Esophagus (tissue), 2 donors: ENCODE results near the gene SCRT2. TPM values are rescaled to one million over a fixed set of nuclear protein-coding genes. Genes with fewer than 3 reads are reported as not detected.

Experiments used
- H3K27ac ChIP-seq, 2 donors: one replicate each; pipeline ENCODE4 v1.5.1; 2013; ENCODE audit warnings: low read depth in 2 of 2, mild to moderate bottlenecking in 2 of 2, inconsistent platforms in 1 of 2, low read length in 1 of 2, moderate library complexity in 1 of 2
- H3K27me3 ChIP-seq, 2 donors: one replicate each; pipeline ENCODE4 v1.6.1; 2013; ENCODE audit warnings: low read length in 2 of 2, control low read depth in 1 of 2, mild to moderate bottlenecking in 1 of 2; ENCODE audit not compliant: insufficient read depth in 2 of 2, control insufficient read depth in 1 of 2
- H3K36me3 ChIP-seq, 2 donors: one replicate each; pipeline ENCODE4 v1.6.1; 2013; ENCODE audit warnings: low read length in 1 of 2; ENCODE audit not compliant: control insufficient read depth in 2 of 2, insufficient read depth in 2 of 2
- H3K4me1 ChIP-seq, 2 donors: one replicate each; pipeline ENCODE4 v1.6.1; 2013; ENCODE audit warnings: low read length in 1 of 2; ENCODE audit not compliant: control insufficient read depth in 2 of 2, insufficient read depth in 2 of 2
- H3K4me3 ChIP-seq, 2 donors: one replicate each; pipeline ENCODE4 v1.5.1; 2013; ENCODE audit warnings: low read length in 2 of 2, mild to moderate bottlenecking in 2 of 2, low read depth in 1 of 2, moderate library complexity in 1 of 2
- H3K9me3 ChIP-seq, 2 donors: one replicate each; pipeline ENCODE4 v1.6.1; 2013; ENCODE audit warnings: mild to moderate bottlenecking in 2 of 2, low read depth in 1 of 2, low read length in 1 of 2, moderate library complexity in 1 of 2; ENCODE audit not compliant: control insufficient read depth in 2 of 2, insufficient read depth in 1 of 2
- WGBS, 2 donors: extraction: QIAGEN DNeasy Blood & Tissue Kit; methylation state at CpG; one replicate each; pipeline ENCODE4 v1.1.7; 2013; 5-methylcytosine and 5-hydroxymethylcytosine counted together
- polyA plus RNA-seq, 2 donors: library from polyadenylated mRNA; stranded (reverse); fragments of 200-250 nt; gene quantifications; one replicate each; pipeline ENCODE4 v1.2.3, GENCODE V29; 2013
- donor health status: healthy with polysubstance abuse.
- donor health status: Bipolar disorder and iron deficiency.

Gene SCRT2
- polyA plus RNA-seq, 2 donors: not detected

DNA sequence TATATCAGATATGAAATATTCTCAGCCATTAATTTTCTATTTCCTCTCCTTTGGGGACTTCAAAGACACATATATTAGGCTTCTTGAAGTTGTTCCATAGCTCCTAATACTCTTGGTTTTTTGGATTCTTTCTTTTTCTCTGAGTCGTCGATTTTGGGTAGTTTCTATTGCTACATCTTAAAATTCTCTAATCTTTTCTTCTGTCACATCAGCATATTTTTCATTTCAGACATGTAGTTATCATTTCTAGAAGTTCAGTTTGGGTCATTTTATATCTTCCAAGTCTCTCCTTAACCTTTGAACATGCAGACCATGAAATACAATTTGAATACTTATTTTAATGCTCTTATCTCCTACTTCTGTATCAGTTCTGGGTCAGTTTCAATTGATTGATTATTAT is 38.9 kb upstream of the SCRT2 start:
- Histone ChIP-seq H3K9me3 (peaks cover 0 to 4% of the 10 kb centered on the region in 2 donors), H3K4me3 (no peak overlapping the region), H3K27me3 (peaks cover 0 to 4% of the 10 kb centered on the region in 2 donors), H3K4me1 (peaks cover 0 to 2% of the 10 kb centered on the region in 2 donors), H3K36me3 (no peaks in the 10 kb centered on the region), H3K27ac (no peak overlapping the region)
- WGBS, 2 donors: 88 to 89% methylated on average over 2 of the region's 2 CpGs

DNA sequence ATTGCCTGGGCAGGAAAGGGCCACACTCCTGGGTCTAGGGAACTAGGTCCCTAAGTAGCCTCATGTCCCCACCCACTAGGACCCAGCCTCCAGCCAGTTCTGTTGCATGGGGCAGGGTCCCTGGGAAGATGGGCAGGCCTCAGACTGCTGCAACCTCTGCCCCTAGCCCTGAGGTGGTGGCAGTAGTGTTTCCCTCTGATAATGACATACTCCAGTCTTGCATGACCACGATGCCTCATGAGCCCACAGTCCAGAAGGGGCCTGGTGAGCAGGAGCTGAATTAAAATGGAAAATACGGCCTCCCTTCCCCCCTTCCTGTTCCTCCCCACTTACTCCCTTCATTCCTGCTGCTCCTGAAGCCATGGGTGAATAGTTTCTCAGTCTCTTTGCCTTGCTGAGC is 36.0 kb upstream of the SCRT2 start:
- H3K9me3 ChIP-seq: peaks cover 0 to 4% of the 10 kb centered on the region in 2 donors
- H3K4me3 ChIP-seq: no peak overlapping the region
- H3K27ac ChIP-seq: no peak overlapping the region
- WGBS, 2 donors: 62 to 84% methylated on average over 2 of the region's 2 CpGs
- peaks cover 0 to 4% of the 10 kb centered on the region in 2 donors for H3K27me3 ChIP-seq
- peaks cover 0 to 2% of the 10 kb centered on the region in 2 donors for H3K4me1 ChIP-seq
- H3K36me3 ChIP-seq: no peaks in the 10 kb centered on the region

DNA sequence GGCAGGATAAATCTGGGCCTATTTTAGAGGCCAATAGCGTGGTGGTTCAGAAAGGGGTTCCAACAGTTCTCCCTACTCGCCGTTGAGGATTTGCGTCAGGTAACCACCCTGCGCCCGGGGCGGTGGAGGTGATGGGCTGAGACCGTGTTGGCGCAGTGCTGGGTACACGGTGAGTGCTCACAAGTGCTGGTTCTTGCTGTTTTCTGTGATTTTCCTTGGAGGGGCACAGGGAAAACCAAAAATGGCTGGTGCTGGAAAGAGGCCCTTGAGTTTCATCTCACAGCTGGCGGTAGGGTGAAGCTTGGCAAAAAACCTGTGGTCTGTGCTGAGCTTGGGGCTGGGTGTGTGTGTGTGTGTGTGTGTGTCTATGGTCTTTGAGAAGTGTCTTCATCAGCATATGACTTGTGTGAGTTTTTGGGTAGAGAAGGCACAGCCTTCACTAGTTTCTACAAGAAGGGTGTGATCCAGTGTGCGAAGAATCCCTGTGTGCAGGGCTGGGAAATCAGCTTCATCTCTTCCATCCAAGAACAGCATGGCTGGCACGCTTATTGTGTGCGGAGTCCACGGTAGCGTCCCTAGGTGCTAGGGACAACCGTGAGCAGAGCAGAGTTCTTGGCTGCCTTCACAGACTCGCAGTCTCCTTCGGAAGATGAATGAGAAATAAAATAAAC is 35.3 kb upstream of the SCRT2 start:
- no peak overlapping the region for H3K4me3 ChIP-seq
- H3K9me3 ChIP-seq: peaks cover 0 to 4% of the 10 kb centered on the region in 2 donors
- H3K27me3 ChIP-seq: peaks cover 0 to 4% of the 10 kb centered on the region in 2 donors
- 68 to 74% methylated on average over 19 of the region's 19 CpGs for WGBS, 2 donors
- peaks cover 0 to 2% of the 10 kb centered on the region in 2 donors for H3K4me1 ChIP-seq
- no peaks in the 10 kb centered on the region for H3K36me3 ChIP-seq
- H3K27ac ChIP-seq: no peak overlapping the region

DNA sequence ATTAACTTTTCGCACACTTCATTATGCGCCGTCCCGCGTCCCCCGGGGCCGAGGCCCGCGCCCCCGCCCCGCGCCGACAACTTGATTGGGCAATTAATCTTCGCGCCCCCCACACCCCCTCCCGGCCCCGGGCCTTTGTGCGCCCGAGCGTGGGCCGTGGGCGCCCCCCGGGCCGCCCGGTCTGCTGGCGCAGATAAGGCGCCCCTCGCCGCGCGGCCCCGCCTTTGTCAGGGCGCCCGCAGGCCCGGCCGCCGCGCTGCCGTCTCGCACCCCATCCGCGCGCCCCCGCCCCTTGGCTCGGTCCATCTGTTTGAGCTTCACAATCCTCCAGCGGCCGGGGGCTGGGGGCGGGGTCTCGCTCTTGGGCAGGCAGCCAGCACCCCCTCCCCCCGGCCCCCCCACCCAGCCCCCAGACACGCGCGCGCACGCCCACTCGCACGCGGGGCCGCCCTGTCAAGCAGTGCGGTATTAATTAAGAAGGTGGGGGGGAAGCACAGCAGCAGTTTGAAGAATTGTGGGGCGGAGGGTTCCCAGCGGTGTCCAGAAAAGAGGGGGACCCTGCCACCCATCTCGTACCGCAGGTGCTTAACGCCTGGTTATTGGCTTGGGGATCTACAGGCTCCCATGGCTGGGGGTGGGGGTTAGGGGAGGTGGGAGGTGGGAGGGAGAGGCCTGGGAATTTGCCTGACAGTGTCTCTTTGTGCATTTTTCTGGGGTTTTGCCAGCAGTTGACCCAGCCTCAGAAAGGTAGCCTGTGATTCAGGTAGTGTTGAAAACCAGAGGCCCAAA is 34.6 kb upstream of the SCRT2 start:
- peaks cover 0 to 4% of the 10 kb centered on the region in 2 donors for H3K9me3 ChIP-seq
- H3K27me3 ChIP-seq: peaks cover 0 to 4% of the 10 kb centered on the region in 2 donors
- no peak overlapping the region for H3K27ac ChIP-seq
- peaks cover 0 to 2% of the 10 kb centered on the region in 2 donors for H3K4me1 ChIP-seq
- H3K36me3 ChIP-seq: no peaks in the 10 kb centered on the region
- WGBS, 2 donors: 9% methylated on average over 63 to 65 of the region's 65 CpGs
- no peak overlapping the region for H3K4me3 ChIP-seq

DNA sequence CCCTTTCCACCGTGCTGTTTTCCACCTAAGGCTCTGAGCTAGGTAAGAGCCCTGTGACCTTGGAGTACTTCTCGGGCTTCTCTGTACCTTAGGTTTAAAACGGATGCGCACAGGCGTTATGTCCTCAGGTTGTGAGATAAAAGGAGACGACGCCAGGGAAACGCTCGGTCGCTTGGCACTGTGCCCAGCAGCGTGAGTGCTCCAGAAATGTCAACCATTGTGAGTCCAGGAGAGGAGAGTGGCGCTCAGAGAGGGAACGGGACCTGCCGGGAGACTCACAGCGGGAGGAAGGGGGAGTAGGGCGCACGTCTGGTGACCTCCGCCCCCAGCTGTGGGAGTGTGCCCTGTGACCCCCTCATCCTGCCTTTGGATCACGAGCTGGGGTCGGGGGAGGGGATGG is 33.8 kb upstream of the SCRT2 start:
- Histone ChIP-seq H3K9me3 (peaks cover 0 to 4% of the 10 kb centered on the region in 2 donors), H3K27ac (no peak overlapping the region), H3K36me3 (no peaks in the 10 kb centered on the region), H3K4me1 (peaks cover 0 to 2% of the 10 kb centered on the region in 2 donors), H3K27me3 (peaks cover 0 to 4% of the 10 kb centered on the region in 2 donors), H3K4me3 (no peak overlapping the region)
- WGBS, 2 donors: 16 to 36% methylated on average over 16 to 20 of the region's 20 CpGs

DNA sequence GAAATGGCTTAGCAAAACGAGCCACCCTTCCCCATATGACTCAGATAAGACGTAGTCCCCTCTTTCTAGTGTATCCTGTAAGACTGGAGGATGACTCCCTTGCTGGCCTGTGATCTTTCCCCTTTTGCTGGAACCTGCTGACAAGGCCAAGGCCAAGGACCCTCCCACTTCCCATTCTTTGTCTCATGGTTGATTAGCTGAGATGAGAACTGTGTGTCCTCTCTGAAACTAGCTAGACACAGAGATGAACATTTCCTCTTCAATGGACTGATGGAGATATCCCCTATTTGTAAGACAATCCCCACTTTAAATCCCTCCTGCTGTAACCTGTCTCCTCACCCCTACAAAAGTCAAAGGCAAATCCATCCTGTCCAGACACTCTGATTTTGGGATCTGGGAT is 33.4 kb upstream of the SCRT2 start:
- Histone ChIP-seq H3K36me3 (no peaks in the 10 kb centered on the region), H3K27me3 (peaks cover 0 to 4% of the 10 kb centered on the region in 2 donors)

DNA sequence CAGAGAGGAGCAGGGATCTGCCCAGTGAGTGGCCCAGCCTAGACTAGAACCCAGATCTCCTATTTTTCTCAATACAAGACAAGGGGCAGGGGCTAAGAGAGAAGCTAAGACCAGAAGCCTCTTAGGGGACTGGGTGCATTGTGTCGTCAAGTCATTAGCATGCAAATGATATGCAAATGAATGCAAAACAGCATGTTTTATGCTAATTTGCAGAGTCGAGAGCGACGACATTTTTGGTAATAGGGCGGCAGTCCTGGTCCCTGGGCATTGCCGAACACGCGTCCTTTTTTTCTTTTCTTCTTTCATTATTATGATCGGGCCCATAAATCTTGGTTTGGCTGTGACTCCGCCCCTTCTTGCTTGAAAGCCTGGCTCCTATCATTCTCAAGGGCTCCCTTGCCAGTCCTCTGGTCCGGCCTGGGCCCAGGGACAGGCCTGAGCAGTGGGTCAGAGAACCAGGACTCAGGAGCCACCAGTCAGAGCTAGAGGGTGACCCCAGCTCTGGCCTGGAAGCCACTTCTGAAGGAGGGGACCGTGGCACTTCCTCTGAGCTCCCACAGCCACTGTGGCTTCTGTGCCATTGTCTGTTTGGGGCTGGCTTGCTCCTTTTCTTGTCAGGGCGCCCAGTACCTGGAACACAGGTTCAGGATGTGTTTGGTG is 32.0 kb upstream of the SCRT2 start:
- no peak overlapping the region for H3K4me3 ChIP-seq
- no peaks in the 10 kb centered on the region for H3K36me3 ChIP-seq
- peaks cover 0 to 2% of the 10 kb centered on the region in 2 donors for H3K4me1 ChIP-seq
- H3K27ac ChIP-seq: no peak overlapping the region
- WGBS, 2 donors: 87% methylated on average over 13 of the region's 13 CpGs
- H3K27me3 ChIP-seq: peaks cover 0 to 4% of the 10 kb centered on the region in 2 donors
- H3K9me3 ChIP-seq: peaks cover 0 to 4% of the 10 kb centered on the region in 2 donors

More for the DNA sequence above, 33.4 kb upstream of the SCRT2 start:
- no peak overlapping the region for H3K4me3 ChIP-seq
- peaks cover 0 to 2% of the 10 kb centered on the region in 2 donors for H3K4me1 ChIP-seq
- H3K27ac ChIP-seq: no peak overlapping the region
- 70 to 74% methylated on average over 2 of the region's 2 CpGs for WGBS, 2 donors
- H3K9me3 ChIP-seq: peaks cover 0 to 4% of the 10 kb centered on the region in 2 donors

DNA sequence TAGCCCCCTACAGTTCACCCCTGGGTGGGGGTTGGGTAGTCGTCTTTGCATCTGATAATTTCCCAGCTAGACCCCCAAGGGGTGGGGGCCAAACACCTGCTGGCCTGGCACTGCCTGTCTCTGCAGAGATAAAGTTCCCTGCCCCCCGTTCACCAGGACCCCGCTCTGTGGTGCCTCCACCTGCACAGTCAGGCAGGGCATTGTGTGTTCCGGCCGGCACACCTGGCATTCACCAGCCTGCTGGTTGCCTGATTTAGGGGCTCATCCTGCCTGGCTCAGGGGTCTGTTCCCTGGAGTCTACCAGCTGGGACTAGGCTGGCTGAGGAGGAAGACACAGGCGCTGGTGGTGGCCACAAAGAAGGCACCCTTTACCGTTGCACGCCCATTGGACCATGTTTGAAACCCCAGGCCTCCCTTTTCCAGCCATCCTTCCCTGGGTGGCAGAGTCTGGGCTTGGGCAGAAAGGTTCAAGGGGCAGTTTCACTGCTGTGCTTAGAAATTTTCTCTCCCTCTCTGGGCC is 30.8 kb upstream of the SCRT2 start:
- Histone ChIP-seq H3K36me3 (no peaks in the 10 kb centered on the region), H3K4me1 (peaks cover 0 to 2% of the 10 kb centered on the region in 2 donors), H3K4me3 (no peak overlapping the region), H3K9me3 (no peaks in the 10 kb centered on the region), H3K27ac (no peak overlapping the region), H3K27me3 (peaks cover 0 to 4% of the 10 kb centered on the region in 2 donors)
- WGBS, 2 donors: 73 to 78% methylated on average over 8 of the region's 8 CpGs

DNA sequence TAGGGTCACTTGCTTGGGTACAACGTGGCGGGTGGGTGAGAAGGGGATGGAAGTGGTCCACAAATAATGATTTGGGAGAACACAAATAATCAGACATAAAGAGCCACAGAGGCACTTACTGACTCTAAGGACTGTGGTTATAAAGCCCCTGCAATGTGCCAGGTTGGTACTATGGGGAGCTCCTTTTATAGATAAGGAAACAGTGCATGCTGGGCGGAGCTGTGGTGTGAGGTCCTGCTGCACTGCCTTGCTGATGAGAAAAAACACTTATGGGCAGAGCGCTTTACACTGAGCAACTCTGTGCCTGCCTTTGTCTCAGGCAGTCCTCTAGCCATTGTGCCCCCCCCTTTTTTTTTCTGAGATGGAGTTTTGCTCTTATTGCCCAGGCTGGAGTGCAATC is 29.1 kb upstream of the SCRT2 start:
- 79 to 85% methylated on average over 4 of the region's 4 CpGs for WGBS, 2 donors
- no peak overlapping the region for H3K27ac ChIP-seq
- H3K27me3 ChIP-seq: peaks cover 0 to 3% of the 10 kb centered on the region in 2 donors
- H3K4me3 ChIP-seq: no peak overlapping the region
- H3K36me3 ChIP-seq: no peaks in the 10 kb centered on the region
- no peaks in the 10 kb centered on the region for H3K9me3 ChIP-seq
- no peaks in the 10 kb centered on the region for H3K4me1 ChIP-seq
